TTC549 (cell line): Measurements from ENCODE around the gene IL21R.
"Not testable (repeated sequence)": the region's sequence is repeated elsewhere in the genome, so short reads cannot be mapped to it uniquely, and the experiment has no call there.

Experiments used
- FAIRE-seq: peaks from 2 replicates; lab custom pipeline; 2012; peaks lifted over from hg19 to GRCh38; lab: Jason Lieb, UNC

The IL21R gene

DNA sequence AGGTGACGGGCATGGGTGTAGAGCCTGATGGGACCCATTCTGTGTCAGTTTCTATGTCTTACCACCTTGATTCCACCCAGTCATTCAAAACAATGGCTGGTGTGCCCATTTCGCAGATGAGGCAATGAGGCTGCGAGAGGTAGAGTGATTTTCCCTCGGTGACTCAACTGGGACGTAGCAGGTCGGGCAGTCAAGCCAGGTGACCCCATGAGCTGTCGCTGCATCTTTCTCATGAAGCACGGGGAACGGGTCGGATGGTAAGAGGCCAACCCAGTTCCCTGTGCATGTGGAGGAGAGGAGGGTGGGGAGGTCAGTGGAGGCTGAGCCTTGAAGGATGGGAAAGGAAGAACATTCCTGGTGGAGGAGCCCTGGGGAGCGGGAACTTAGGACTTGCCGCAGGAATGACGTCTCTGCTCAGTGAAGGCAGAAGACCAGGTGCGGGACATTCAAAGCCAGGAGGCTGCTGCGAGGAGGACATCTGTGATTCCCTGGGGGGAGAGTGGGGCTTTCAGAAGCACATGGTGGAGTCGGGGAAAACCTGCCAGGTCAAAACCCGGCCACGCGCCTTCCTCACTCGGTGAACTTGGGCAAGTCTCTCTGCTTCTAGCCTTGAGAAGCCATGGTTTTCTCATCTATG is 1.1 kb downstream of the IL21R start:
- no peak for FAIRE-seq

DNA sequence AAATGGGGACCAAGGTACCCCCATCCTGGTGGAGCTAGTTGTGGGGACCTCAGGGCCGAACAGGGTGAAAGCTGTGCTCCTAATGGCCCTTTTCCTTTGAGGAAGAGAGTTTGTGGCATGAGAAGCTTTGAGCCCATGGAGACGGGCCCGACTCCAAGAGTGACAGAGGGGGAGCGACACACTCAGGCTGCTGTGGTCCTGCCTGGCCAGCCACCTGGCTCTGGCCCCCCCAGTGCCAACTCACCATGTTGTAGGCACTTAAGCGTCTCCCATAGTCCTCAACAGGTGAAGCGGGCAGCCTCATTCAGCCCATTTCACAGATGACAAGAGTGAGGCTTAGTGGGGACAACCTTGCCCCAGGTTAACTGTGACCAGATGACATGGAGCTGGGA is 1.6 kb downstream of the IL21R start:
- no peak for FAIRE-seq

DNA sequence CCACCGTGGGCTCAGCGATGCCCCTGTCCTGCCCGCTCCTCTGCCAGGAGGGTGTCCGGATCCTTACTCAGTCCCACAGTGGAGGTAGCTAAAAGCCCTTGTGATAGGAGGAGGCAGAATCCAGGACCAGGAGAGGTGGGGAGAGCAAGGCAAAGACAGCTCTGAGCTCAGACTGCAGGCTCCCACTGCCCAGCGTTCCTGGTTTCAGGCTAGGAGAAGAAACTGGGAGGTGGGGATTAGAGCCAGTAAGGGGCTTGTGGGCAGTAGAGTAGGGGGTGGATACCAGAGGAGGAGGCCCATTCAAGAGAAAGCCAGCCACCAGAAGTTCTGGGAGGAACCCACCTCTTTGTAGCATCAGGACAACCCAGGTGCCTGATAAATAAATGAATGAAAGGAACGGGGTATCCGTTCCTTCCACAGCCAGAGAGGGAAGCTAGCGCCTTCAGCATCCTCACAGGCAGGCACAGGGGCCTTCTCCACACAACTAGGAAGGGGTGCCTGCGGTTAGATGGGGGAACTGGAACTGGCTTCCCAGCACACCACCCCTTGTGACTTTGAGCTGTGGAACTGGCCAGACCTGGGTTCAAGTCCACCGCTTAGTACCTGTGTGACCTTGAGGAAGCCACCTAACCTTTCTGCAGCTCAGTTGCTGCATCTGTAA is 2.3 kb downstream of the IL21R start:
- FAIRE-seq: no peak

DNA sequence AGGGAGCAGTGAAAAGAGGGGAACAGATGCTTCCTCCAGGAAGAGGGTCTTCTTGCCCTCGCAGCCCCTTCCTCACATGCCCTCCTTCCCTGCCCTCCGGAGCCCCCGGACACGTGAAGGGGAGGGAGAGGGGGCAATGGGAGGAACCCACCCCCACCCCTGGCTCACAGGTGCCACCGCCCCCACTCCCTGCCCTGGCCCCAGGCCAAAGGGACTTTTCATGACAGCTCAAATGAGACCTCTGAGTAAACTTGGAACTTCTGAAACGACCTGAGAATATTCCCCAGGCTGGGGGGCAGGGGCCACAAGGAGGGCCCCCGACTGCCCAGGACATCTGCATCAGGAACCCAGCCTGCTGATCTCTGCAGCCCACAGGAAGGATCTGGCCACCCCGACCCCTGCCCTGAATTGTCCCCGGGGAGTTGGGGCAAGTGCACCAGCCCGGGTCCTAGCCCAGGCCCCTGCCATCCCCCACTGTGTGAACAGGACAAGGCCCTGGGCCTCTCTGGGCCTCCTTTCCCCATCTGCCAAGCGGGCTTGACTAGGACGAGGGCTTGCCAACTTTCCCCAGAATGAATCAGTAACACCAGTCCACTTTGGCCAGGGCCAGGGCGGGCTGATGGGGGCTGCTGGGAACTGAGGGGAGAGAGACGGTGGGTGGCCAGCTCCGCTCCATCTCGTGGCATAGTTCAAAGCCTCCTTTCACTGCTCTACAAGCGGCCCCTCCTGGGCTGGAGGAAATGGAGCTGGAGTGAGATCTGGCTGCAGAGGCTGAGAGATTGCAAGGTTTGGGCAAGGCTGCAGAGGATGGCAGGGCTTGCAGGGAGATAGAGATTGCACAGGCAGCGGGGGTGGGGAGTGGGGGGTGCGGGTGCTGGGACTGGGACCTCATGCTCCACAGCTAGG is 3.8 kb downstream of the IL21R start:
- no peak for FAIRE-seq

DNA sequence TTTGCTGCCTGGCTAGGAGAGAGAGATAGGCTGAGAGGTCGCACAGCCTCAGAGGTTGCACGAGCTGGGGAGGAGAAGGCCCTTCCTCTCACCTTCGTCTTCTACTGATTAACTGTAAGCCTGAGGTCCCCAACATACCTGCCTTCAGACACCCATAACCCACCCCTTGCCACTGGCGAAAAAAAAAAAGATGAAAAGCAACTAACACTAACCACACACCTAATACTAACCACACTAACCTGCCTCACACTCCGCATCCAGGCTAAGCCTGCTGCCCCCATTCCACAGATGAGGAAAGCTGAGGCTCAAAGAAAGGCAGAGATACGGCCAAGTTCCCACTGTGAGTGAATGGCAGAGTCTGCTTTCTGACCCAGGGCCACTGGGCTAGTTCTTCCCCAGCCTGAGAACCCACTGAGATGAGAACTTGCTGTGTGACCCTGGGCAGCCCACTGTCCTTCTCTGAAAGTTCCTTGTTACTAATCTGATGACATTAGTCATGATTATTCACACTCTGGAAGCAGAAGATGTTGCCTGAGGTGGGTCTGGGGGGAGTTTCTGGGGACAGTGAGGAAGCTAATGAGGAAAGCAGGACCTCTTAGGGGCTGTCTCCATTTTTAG is 4.6 kb downstream of the IL21R start:
- FAIRE-seq: no peak

DNA sequence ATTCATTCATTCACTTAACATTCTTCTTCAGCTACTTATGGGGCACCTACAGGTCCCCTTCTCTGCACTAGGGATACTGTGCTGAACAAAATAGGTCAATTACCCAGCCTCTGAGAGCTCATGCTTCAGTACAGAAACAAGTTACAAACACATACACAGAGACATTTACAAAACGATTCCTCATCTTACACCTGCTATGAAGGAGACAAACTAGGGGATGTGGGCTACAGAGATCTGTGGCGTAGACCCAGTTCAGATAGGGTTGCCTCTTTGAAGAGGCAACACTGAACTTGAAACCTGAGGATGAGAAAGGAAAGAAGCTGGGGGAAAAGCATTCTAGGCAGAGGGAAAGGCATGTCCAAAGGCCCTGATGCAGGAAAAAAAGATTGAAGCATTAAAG is 5.2 kb downstream of the IL21R start:
- no peak for FAIRE-seq

DNA sequence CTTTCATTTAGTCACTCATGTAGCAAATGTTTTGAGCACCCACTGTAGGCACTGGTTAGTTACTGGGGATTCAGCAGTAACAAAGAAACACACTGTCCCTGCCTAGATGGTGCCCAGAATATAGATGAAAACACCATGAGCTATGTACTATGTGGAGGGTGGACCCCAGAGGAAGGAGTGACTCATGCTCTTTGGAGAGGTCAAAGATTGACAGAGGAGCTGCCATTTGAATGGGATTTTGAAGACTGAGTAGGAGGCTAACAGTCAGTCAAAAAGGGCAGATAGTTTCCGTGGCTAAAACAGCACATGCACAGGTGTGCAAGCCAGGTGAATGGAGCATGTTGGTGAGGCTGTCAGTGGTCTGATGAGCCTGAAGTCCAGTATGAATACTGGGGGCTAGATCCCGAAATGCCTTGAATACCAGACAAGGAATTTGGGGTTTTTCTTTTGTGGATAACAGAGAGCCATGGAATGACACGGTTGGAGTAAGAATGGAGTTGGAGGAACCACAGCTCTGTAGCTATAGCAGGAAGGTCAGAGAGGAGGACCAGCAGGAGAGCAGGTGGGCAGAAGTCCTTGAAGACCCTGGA is 6.1 kb downstream of the IL21R start:
- FAIRE-seq: no peak

DNA sequence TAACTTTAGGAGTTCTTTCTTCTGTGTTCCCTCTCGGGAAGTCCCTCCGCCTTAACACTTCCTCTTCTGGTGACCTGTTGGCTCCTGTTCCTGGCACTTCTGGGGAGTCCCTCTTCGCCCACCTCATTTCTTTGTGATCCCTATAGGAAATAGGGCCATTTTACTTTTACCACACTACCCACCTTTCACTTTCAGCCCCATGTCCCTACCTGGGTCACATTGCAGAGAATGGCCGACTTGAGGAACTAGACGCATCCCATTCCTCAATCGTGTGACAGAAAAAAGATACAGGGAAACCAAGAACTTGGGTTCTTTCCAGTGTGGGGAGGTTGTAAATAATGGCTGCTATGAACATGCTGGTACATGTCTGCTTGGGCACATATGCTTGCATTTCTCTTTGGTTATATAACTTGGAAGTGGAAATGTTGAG is 6.6 kb downstream of the IL21R start:
- no peak for FAIRE-seq

DNA sequence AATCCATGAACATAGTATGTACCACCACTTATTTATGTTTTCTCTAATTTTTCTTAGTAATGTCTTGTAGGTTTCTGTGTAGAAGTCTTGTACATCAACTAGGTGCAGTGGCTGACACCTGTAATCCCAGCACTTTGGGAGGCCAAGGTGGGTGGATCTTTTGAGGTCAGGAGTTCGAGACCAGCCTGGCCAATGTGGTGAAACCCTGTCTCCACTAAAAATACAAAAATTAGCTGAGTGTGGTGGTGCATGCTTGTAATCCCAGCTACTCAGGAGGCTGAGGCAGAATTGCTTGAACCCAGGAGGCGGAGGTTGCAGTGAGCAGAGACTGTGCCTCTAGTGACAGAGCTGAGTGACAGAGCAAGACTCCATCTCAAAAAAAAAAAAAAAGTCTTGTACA is 8.0 kb downstream of the IL21R start:
- FAIRE-seq: not testable (repeated sequence)

DNA sequence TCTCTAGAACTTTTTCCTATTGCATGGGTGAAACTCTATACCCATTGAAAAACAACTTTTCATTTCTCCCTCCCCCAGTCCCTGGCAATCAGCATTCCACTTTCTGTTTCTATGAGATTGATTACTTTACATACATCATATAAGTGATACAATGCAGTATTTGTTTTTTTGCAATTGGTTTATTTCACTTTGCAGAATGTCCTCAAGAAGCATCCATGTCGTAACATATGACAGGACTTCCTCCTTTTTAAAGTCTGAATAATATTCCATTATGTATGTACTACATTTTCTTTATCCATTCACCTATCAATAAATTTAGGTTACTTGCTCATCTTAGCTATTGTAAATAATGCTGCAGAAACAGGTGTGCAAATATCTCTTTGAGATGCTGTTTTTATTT is 8.8 kb downstream of the IL21R start:
- FAIRE-seq: no peak

DNA sequence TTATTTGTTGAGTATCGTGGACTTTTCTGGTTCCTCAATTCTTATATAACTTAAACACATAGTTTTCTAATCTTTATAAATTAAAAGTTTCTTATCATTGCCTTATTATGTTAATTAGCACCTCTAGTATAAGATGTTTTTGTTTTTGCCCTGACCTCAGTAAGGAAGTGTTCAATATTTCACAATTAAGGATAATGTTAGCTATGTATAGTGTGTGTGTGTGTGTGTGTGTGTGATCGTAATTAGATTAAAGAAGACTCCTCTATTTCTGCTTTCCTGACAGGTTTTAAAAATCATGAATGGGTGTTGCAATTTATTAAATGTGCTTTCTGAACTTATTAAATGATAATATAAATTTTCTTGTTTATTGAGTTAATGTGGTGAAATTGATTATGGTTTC is 12.0 kb downstream of the IL21R start:
- no peak for FAIRE-seq

DNA sequence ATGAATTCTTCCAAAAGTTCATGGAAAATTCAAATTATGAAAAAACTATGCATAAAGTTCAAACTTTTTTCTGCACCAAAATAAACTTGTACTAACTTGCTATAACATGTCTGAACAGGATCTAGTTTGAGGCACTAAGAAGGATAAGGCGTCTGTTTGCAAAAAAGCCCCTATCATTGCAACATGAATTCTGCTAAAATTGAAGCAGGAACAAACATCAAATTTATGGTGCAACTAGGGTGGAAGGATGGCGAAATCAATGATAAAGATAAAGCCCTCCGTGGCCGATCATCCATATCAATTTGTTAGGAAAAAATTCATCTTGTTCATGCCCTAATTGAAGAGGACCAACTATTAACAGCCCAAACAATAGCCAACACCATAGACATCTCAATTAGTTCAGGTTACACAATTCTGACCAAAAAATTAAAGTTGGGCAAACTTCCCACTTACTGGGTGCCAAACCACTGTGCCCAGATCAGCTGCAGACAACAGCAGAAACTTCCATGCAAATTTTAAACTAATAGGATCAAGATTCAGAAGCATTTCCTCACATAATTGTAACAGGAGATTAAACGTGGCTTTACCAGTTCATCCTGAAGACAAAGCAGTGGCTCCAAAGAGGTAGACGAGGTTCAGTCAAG is 12.9 kb downstream of the IL21R start:
- FAIRE-seq: no peak

DNA sequence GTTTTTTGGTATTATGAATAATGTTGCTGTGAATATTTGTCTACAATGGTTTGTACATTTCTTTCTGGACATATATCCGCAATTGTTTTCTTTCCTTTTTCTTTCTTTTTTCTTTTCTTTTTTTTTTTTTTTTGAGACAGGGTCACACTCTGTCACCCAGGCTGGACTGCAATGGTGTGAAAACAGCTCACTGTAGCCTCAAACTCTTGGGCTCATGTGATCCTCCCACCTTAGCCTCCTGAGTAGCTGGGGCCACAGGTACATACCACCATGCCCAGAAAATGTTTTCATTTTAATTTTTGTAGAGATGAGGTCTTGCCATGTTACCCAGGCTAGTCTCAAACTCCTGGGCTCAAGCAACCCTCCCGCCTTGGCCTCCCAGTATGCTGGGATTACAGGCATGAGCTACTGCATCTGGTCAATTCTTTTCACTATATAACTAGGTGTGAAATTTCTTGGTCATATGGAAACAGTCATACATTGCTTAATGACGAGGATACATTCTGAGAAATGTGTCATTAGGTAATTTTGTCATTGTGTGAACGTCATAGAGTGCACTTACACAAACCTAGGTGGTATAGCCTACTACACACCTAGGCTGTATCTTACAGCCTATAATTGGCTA is 15.2 kb downstream of the IL21R start:
- FAIRE-seq: no peak

DNA sequence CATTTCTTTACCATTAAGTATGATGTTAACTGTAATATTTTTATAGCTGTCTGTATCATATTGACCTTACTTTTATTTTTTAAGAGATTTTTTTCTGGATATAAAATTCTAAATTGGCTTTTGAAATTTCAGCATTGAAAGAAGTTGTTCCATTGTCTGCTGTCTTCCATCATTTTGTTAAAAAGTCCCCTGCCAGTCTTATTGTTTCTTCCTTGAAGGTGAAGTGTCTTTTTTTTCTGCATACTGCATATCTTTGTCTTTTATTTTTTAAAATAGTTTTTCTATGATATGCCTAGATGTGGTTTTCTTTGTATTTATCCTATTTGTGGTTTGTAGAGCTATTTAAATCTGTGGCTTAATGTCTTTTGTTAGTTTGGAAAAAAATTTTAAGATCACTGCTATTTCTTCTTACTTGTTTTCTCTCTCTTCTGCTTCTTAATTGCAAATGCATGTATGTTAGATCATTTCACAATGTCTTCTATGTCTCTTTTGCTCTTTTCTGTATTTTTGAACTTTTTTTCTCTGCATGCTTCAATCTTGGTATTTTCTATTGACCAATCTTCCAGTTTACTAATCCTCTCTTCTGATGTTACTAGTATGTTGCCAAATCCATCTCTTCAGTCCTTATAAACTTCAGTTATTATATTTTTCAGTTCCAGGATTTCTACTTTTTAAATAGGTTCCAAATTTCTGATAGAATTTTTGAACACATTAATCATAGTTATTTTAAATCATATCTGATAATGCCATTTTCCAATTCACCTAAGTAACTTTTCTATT is 20.2 kb downstream of the IL21R start:
- FAIRE-seq: peak; percentile 9

DNA sequence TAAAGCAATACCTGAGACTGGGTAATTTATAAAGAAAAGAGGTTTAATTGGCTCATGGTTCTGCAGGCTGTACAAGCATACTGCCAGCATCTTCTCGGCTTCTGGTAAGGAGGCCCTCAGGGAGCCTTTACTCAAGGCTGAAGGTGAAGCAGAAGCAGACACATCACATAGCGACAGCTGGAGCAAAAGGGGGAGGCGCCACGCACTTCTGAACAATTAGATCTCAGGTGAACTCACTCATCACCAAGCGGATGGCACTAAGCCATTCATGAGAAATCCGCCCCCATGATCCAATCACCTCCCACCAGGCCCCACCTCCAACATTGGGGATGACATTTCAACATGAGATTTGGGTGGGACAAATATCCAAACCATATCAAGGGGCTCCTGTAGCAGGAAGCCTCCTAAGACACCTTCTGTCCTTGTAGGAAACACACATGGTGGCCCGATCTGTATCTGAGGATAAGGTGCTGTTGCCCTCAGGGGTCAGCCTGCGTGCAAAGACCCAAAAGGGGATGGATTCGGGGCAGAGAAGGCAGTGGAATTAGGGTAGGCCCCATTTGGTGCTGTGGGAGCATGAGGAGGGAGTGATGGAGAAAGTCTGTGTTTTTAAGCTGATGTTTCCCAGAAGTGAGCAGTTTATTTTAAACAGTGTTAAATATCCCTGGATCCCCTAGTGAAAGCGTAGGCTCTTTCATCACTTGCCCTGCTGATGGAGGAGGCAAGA is 23.0 kb downstream of the IL21R start:
- FAIRE-seq: no peak

DNA sequence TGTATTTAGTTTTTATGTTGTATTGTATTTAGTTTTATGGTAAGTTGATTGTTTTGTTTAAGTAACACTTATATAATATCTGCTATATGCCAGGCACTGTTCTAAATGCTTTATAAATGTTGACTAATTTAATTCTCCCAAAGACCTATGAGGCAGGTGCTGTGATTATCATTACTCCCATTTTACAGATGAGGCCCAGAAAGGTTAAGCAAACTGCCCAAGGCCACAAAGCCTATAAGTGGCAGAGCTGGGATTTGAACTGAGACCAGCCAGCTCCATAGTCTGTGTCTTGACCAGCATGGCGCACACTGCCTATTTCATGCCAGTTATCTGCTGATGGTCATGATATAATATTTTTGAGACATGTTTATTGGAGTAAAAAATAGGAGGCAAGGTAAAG is 24.0 kb downstream of the IL21R start:
- FAIRE-seq: no peak

DNA sequence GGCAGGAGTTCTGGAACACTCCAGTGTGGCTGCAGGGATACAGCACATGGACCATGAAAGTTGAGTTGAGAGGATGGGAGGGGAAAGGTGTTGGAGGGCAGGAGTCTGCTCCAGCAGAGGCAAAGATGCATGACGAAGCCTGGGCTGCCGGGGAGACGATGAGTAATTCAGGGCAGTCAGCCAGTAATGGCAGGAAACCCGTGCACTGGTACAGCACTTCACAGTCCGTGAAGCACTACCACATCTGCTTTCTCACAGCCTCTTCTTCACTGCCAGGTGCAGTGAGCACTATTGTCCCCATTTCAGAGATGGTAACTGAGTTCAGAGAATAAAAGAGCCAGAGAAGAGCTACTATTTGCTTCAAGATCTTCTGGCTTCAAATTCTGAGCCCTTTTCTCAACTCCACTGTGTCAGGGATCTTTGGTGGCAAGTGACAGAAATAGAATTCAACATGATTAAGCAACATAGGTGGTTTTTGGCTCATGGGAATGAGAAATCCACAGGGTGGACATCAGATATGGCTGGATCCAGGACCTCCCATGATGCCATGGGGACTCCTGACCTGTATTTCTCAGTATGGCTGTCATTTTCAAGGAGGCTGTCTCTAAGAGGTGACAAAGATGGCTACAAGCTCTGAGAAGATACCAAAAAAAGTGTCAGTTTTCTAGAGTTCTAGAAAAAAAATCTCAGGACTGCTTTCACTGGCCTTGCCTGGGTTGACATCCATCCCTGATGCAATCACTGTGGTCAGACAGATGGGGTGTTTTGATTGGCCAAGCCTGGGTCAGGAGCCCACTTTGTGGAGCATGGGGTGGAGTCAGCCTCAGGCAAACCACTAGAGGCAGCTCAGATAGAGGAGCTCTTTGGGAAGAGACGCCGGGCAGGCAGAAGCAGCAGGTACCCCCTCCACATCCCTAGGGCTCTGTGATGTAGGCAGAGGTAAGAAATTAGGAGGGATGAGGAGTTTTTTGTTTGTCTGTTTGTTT is 24.7 kb downstream of the IL21R start:
- no peak for FAIRE-seq

DNA sequence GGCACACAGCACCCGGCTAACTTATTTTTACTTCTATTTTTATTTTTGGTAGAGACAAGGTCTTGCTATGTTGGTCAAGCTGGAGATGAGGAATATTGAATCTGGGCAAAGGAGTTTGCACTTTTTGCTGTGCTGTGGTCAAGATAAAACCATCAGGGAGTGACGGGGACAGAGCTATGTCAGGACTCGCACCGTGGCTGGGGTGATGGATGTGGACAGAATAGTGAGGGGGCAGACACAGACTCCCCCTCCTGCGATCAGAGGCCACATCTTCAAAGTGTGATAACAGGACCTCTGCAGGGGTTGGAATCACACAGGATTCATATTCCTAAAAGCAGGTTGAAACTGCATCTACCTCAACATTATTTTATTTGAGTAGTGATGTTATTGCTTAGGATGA is 25.6 kb downstream of the IL21R start:
- no peak for FAIRE-seq
